ENCODE results near the gene HSFX4. TPM values are rescaled to one million over a fixed set of nuclear protein-coding genes. Genes with fewer than 3 reads are reported as not detected.
"Not testable (repeated sequence)": the region's sequence is repeated elsewhere in the genome, so short reads cannot be mapped to it uniquely, and the experiment has no call there.

Gene HSFX4
- total RNA-seq, 1 donor from 2014 or later, result not detected

GRCh38 chrX:149909324-149910177 lies 19.8 kb upstream of the HSFX4 start:
- Mint-ChIP-seq H3K9me3 (peaks cover 10% of the 10 kb centered on the region), H3K36me3 (no peaks in the 10 kb centered on the region), H3K27ac (no peak overlapping the region), H3K27me3 (ENCODE audit: insufficient read depth, low read depth) (peaks cover 5% of the 10 kb centered on the region), H3K4me3 (no peak overlapping the region), H3K4me1 (no peaks in the 10 kb centered on the region)
- H3K27me3 ChIP-seq, result no peaks in the 10 kb centered on the region
- H3K36me3 ChIP-seq, result no peaks in the 10 kb centered on the region
- H2AFZ ChIP-seq (replicated peaks), result no peak overlapping the region
- H3K9ac ChIP-seq, result no peak overlapping the region
- peaks cover 16% of the 10 kb centered on the region for H3F3A ChIP-seq (ENCODE audit: low read depth)
- H3K4me2 ChIP-seq, result no peak overlapping the region
- DNase-seq (ENCODE audit: low spot score), result no peak
- H3K4me3 ChIP-seq, result no peak overlapping the region
- H3K79me2 ChIP-seq (ENCODE audit: low read depth), result no peaks in the 10 kb centered on the region
- TF ChIP-seq EZH2 (IDR thresholded peaks at IDR 0.05) (no peak), EZH2phosphoT487 (IDR thresholded peaks at IDR 0.05) (no peak), CTCF (IDR thresholded peaks at IDR 0.05) (no peak)
- no peaks in the 10 kb centered on the region for H3K4me1 ChIP-seq
- peaks cover 5% of the 10 kb centered on the region for H3K9me3 ChIP-seq (ENCODE audit: low read depth)
- H4K20me1 ChIP-seq (ENCODE audit: low read depth), result no peaks in the 10 kb centered on the region
- H3K27ac ChIP-seq, result no peak overlapping the region

- H3K36me3 ChIP-seq, result no peaks in the 10 kb centered on the region
- H2AFZ ChIP-seq (replicated peaks), result no peak overlapping the region
- Mint-ChIP-seq H3K4me3 (no peak overlapping the region), H3K4me1 (no peaks in the 10 kb centered on the region), H3K27me3 (ENCODE audit: insufficient read depth, low read depth) (peaks cover 5% of the 10 kb centered on the region), H3K36me3 (no peaks in the 10 kb centered on the region), H3K9me3 (peaks cover 10% of the 10 kb centered on the region), H3K27ac (no peak overlapping the region)
- no peaks in the 10 kb centered on the region for H3K27me3 ChIP-seq
- TF ChIP-seq CTCF (IDR thresholded peaks at IDR 0.05), result no peak
- TF ChIP-seq EZH2phosphoT487 (IDR thresholded peaks at IDR 0.05), result no peak
- no peak for TF ChIP-seq EZH2 (IDR thresholded peaks at IDR 0.05)
- H3K9ac ChIP-seq, result no peak overlapping the region
- peaks cover 5% of the 10 kb centered on the region for H3K9me3 ChIP-seq (ENCODE audit: low read depth)
- DNase-seq (ENCODE audit: low spot score), result no peak
- no peak overlapping the region for H3K4me3 ChIP-seq
- H4K20me1 ChIP-seq (ENCODE audit: low read depth), result no peaks in the 10 kb centered on the region
- no peak overlapping the region for H3K27ac ChIP-seq
- H3K4me2 ChIP-seq, result no peak overlapping the region
- H3K4me1 ChIP-seq, result no peaks in the 10 kb centered on the region
- H3F3A ChIP-seq (ENCODE audit: low read depth), result peaks cover 16% of the 10 kb centered on the region
- H3K79me2 ChIP-seq (ENCODE audit: low read depth), result no peaks in the 10 kb centered on the region
Measured at GRCh38 chrX:149910178-149910695, 19.1 kb upstream of the HSFX4 start.

GRCh38 chrX:149916745-149917392 lies 12.5 kb upstream of the HSFX4 start:
- no peaks in the 10 kb centered on the region for H3K79me2 ChIP-seq (ENCODE audit: low read depth)
- H3K36me3 ChIP-seq, result no peaks in the 10 kb centered on the region
- H2AFZ ChIP-seq (replicated peaks), result no peak overlapping the region
- Mint-ChIP-seq H3K36me3 (no peaks in the 10 kb centered on the region), H3K9me3 (peaks cover 9% of the 10 kb centered on the region), H3K4me3 (no peak overlapping the region), H3K27me3 (ENCODE audit: insufficient read depth, low read depth) (no peaks in the 10 kb centered on the region), H3K27ac (no peak overlapping the region), H3K4me1 (no peaks in the 10 kb centered on the region)
- no peak overlapping the region for H3K9ac ChIP-seq
- no peaks in the 10 kb centered on the region for H3K4me1 ChIP-seq
- H3K27me3 ChIP-seq, result no peaks in the 10 kb centered on the region
- peaks cover 10% of the 10 kb centered on the region for H3K9me3 ChIP-seq (ENCODE audit: low read depth)
- peaks cover 6% of the 10 kb centered on the region for H3F3A ChIP-seq (ENCODE audit: low read depth)
- H3K4me3 ChIP-seq, result no peak overlapping the region
- no peaks in the 10 kb centered on the region for H4K20me1 ChIP-seq (ENCODE audit: low read depth)
- H3K4me2 ChIP-seq, result no peak overlapping the region
- no peak overlapping the region for H3K27ac ChIP-seq
- TF ChIP-seq CTCF (IDR thresholded peaks at IDR 0.05) (no peak), EZH2 (IDR thresholded peaks at IDR 0.05) (no peak), EZH2phosphoT487 (IDR thresholded peaks at IDR 0.05) (no peak)
- DNase-seq (ENCODE audit: low spot score), result no peak

- not testable (repeated sequence) for H2AFZ ChIP-seq (replicated peaks); H3K4me1 ChIP-seq; H3K27ac Mint-ChIP-seq; DNase-seq (ENCODE audit: low spot score); H3K4me3 ChIP-seq; H3K27me3 ChIP-seq; H3K36me3 Mint-ChIP-seq; H3K4me3 Mint-ChIP-seq; H3K4me2 ChIP-seq; H3K9ac ChIP-seq; H3F3A ChIP-seq (ENCODE audit: low read depth); H4K20me1 ChIP-seq (ENCODE audit: low read depth); H3K4me1 Mint-ChIP-seq; H3K27me3 Mint-ChIP-seq (ENCODE audit: insufficient read depth, low read depth); H3K36me3 ChIP-seq; H3K79me2 ChIP-seq (ENCODE audit: low read depth); H3K9me3 Mint-ChIP-seq; H3K9me3 ChIP-seq (ENCODE audit: low read depth); H3K27ac ChIP-seq
Measured at GRCh38 chrX:149923836-149924235, 5.5 kb upstream of the HSFX4 start.

- not testable (repeated sequence) for H3K79me2 ChIP-seq (ENCODE audit: low read depth); H3K4me1 ChIP-seq; H3K9ac ChIP-seq; H4K20me1 ChIP-seq (ENCODE audit: low read depth); H3K27me3 ChIP-seq; H3K36me3 Mint-ChIP-seq; H3K4me3 ChIP-seq; H2AFZ ChIP-seq (replicated peaks); H3K27me3 Mint-ChIP-seq (ENCODE audit: insufficient read depth, low read depth); H3K4me1 Mint-ChIP-seq; H3K4me2 ChIP-seq; H3F3A ChIP-seq (ENCODE audit: low read depth); H3K27ac ChIP-seq; H3K4me3 Mint-ChIP-seq; H3K9me3 Mint-ChIP-seq; H3K27ac Mint-ChIP-seq; DNase-seq (ENCODE audit: low spot score); H3K36me3 ChIP-seq; H3K9me3 ChIP-seq (ENCODE audit: low read depth)
Measured at GRCh38 chrX:149924434-149924833, 4.9 kb upstream of the HSFX4 start.
